GM06990 (cell line): ENCODE results near the gene TTC4.

Experiments used
- DNase-seq: peaks from one replicate; pipeline ENCODE4 v3.0.0-alpha.2; 2011; ENCODE audit not compliant: insufficient read length; ENCODE audit errors: extremely low read depth
- H3K27me3 ChIP-seq: replicated peaks from 2 replicates; pipeline ENCODE4 v1.6.0; 2011; ENCODE audit warnings: low read length; ENCODE audit not compliant: control insufficient read depth, insufficient read depth
- H3K36me3 ChIP-seq: 2 replicates; pipeline ENCODE4 v1.5.1; 2011; ENCODE audit warnings: low read length; ENCODE audit not compliant: control insufficient read depth, insufficient read depth
- H3K4me3 ChIP-seq: replicated peaks from 2 replicates; pipeline ENCODE4 v1.5.1; 2011; ENCODE audit warnings: low read depth, mild to moderate bottlenecking, control low read depth, low read length
- CTCF ChIP-seq: IDR thresholded peaks from 2 replicates; pipeline ENCODE4 v1.5.1; 2011; ENCODE audit warnings: low read length, control low read depth, mild to moderate bottlenecking, inconsistent platforms; ENCODE audit not compliant: insufficient read depth, poor library complexity, severe bottlenecking

TTC4 gene, protein sequence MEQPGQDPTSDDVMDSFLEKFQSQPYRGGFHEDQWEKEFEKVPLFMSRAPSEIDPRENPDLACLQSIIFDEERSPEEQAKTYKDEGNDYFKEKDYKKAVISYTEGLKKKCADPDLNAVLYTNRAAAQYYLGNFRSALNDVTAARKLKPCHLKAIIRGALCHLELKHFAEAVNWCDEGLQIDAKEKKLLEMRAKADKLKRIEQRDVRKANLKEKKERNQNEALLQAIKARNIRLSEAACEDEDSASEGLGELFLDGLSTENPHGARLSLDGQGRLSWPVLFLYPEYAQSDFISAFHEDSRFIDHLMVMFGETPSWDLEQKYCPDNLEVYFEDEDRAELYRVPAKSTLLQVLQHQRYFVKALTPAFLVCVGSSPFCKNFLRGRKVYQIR

GRCh38 chr1:54715493-54716298, at the start of gene TTC4:
TSS of gene TTC4 (plus strand) at chr1:54715861. CDS start at chr1:54715909, 48 bp downstream.
- no peaks in the 10 kb centered on the region for H3K27me3 ChIP-seq
- peak within 1 kb of the TSS; percentile 79 for H3K4me3 ChIP-seq
- peak; percentile 89 for DNase-seq
- no peaks in the 10 kb centered on the region; the same call in 1 of the 2 replicates for H3K36me3 ChIP-seq
- TF ChIP-seq CTCF: no peak

- Histone ChIP-seq H3K27me3 (no peaks in the 10 kb centered on the region; the same call in 1 of the 2 replicates), H3K4me3 (no peak overlapping the region), H3K36me3 (no peaks in the 10 kb centered on the region)
- TF ChIP-seq CTCF: no peak
- DNase-seq: no peak
Measured at GRCh38 chr1:54666333-54666732, 49.3 kb upstream of the TTC4 start.

- no peak for DNase-seq
- TF ChIP-seq CTCF: no peak
- no peaks in the 10 kb centered on the region; the same call in 1 of the 2 replicates for H3K27me3 ChIP-seq
Measured at GRCh38 chr1:54667797-54668196, 47.9 kb upstream of the TTC4 start.

DNA sequence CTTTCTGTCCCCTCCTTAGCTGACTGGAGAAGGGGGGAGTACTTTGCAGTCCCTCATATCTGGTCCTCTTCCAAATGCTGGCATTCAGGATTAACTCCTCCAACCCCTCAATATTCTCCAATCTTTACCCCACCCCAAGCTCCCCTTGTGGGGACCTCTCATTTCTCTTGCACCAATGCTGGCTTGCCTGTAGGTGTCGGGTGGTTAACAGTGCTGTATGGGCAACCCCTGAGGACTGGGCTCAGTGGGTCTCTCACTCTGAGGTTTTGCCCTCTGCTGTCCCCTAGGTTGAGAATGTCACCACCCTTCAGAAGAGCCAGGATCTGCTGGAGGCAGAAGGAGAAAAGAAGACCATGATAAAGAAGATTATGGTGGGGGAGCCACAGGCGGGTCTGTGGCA, 47.1 kb upstream of the TTC4 start:
- DNase-seq: no peak
- no peak overlapping the region for H3K4me3 ChIP-seq
- H3K36me3 ChIP-seq: no peaks in the 10 kb centered on the region
- H3K27me3 ChIP-seq: no peaks in the 10 kb centered on the region; the same call in 1 of the 2 replicates
- TF ChIP-seq CTCF: no peak

More at GRCh38 chr1:54667797-54668196, 47.9 kb upstream of the TTC4 start:
- Histone ChIP-seq H3K36me3 (no peaks in the 10 kb centered on the region), H3K4me3 (no peak overlapping the region)

DNA sequence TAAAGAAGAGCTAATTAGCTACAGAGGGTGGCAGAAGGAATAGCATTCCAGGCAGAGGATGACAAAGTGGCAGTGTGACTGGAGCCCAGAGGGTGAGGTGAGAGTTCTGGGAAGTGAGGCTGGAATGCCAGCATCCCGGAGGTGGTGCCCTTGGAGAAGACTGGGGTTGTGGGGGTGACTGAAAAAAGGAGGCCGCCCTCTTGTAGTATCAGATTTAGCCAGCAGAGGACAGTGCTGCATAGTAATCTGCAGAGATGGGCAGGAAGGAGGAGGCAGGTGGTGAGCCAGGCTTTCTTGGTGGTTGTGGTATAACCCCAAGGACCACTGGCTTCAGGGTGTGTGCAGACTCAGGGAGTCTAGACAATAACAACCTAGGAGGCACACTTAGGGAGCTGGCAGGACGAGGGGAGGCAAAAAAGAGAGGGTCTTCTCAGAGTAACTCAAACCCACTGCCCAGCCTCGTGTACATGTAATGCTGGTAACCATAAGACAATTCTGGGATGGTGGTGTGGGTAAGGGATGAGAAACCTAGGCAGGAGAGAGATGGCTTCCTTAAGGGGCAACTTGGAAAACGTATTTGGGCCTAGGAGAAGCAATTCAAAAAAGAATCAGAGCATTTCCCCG, 43.6 kb upstream of the TTC4 start:
- H3K27me3 ChIP-seq: no peaks in the 10 kb centered on the region
- TF ChIP-seq CTCF: peak; percentile 95
- DNase-seq: peak; percentile 17
- H3K4me3 ChIP-seq: no peak overlapping the region
- H3K36me3 ChIP-seq: no peaks in the 10 kb centered on the region
